Natural killer cell (primary cell): ENCODE measurements around the gene C10orf71. TPM values are rescaled to one million over a fixed set of nuclear protein-coding genes. Genes with fewer than 3 reads are reported as not detected.

Experiments used
- ATAC-seq, 3 donors: fragments of 150-1000 bp in 2 of 3; fragments of 200-7000 bp in 1 of 3; cut with Tn5 transposase; 1 replicate in 1 of 3; 2 replicates in 2 of 3; pipeline ENCODE4 v1.10.0; 2021; ENCODE audit warnings: mild to moderate bottlenecking in 2 of 3, moderate library complexity in 2 of 3
- DNase-seq, 2 donors: peaks; one replicate each; pipeline versions ENCODE4 v3.0.0 to v3.0.0-alpha.2; 2013 to 2021; ENCODE audit warnings: mixed read lengths in 1 of 2
- H3K27ac ChIP-seq: one replicate; pipeline ENCODE4 v1.5.1; 2013; ENCODE audit warnings: mild to moderate bottlenecking, low read length
- H3K27me3 ChIP-seq: one replicate; pipeline ENCODE4 v1.6.1; 2013; ENCODE audit warnings: low read length; ENCODE audit not compliant: control insufficient read depth, insufficient read depth
- H3K36me3 ChIP-seq: one replicate; pipeline ENCODE4 v1.6.1; 2013; ENCODE audit warnings: low read length; ENCODE audit not compliant: control insufficient read depth, insufficient read depth
- H3K4me1 ChIP-seq: one replicate; pipeline ENCODE4 v1.6.1; 2013; ENCODE audit warnings: low read length; ENCODE audit not compliant: control insufficient read depth, insufficient read depth
- H3K4me3 ChIP-seq: one replicate; pipeline ENCODE4 v1.5.1; 2013; ENCODE audit warnings: low read length
- H3K9me3 ChIP-seq: one replicate; pipeline ENCODE4 v1.6.1; 2013; ENCODE audit warnings: low read length; ENCODE audit not compliant: control insufficient read depth, insufficient read depth
- H3K27ac Mint-ChIP-seq, 2 donors: one replicate each; pipeline ENCODE4 v1.8.0; 2022; ENCODE audit warnings: mild to moderate bottlenecking in 2 of 2, mixed read lengths in 2 of 2, moderate library complexity in 1 of 2
- H3K27me3 Mint-ChIP-seq, 2 donors: one replicate each; pipeline ENCODE4 v1.8.0; 2022; ENCODE audit warnings: low read depth in 2 of 2, mixed read lengths in 2 of 2
- H3K36me3 Mint-ChIP-seq: one replicate; pipeline ENCODE4 v1.8.0; 2022; ENCODE audit warnings: mixed read lengths
- H3K4me1 Mint-ChIP-seq, 2 donors: one replicate each; pipeline ENCODE4 v1.8.0; 2022; ENCODE audit warnings: mixed read lengths in 2 of 2
- H3K4me3 Mint-ChIP-seq: one replicate; pipeline ENCODE4 v1.8.0; 2022; ENCODE audit warnings: mild to moderate bottlenecking, moderate library complexity, mixed read lengths
- H3K9me3 Mint-ChIP-seq, 2 donors: one replicate each; pipeline ENCODE4 v1.8.0; 2022; ENCODE audit warnings: mixed read lengths in 2 of 2
- CTCF ChIP-seq: fragments of 200-600 bp; IDR thresholded peaks from one replicate; pipeline ENCODE4 v1.8.0; 2022; ENCODE audit warnings: antibody characterized with exemption
- WGBS: methylation state at CpG from one replicate; pipeline ENCODE4 v1.1.7; 2013; ENCODE audit warnings: missing lambda C conversion rate; ENCODE audit not compliant: insufficient coverage; 5-methylcytosine and 5-hydroxymethylcytosine counted together
- intact Hi-C: fragments of 100-400 bp; cut with micrococcal nuclease; formaldehyde crosslinking; loops from one replicate; pipeline ENCODE4 v1.14.2; 2022
- total RNA-seq, 4 donors: library from RNA; stranded (reverse); fragments of 120-200 nt in 1 of 4; gene quantifications; one replicate each; pipeline versions ENCODE4 v1.2.3 to v1.2.4, GENCODE V29; 2013 to 2022

The C10orf71 gene
- total RNA-seq, 3 donors from 2014 or later (not counting 1 experiment from before 2014, with no cell fraction given) = not detected

- Histone ChIP-seq H3K27ac (no peak overlapping the region), H3K9me3 (no peaks in the 10 kb centered on the region), H3K27me3 (no peaks in the 10 kb centered on the region), H3K4me3 (no peak overlapping the region), H3K36me3 (no peaks in the 10 kb centered on the region), H3K4me1 (no peaks in the 10 kb centered on the region)
- Mint-ChIP-seq H3K4me3 (no peak overlapping the region), H3K36me3 (no peaks in the 10 kb centered on the region), H3K9me3 (no peaks in the 10 kb centered on the region), H3K27me3 (peaks cover 0 to 4% of the 10 kb centered on the region in 2 donors), H3K4me1 (no peaks in the 10 kb centered on the region), H3K27ac (no peak overlapping the region)
- no peak for TF ChIP-seq CTCF
- 95% methylated on average over 3 of the region's 5 CpGs for WGBS
- no peak for DNase-seq
- no peak for ATAC-seq
- intact Hi-C loops = no loop called here
Observed at GRCh38 chr10:49373361-49373760, 74.4 kb downstream of the C10orf71 start.

GRCh38 chr10:49374740-49375139 lies 75.8 kb downstream of the C10orf71 start:
- no peak overlapping the region for H3K4me3 ChIP-seq
- Mint-ChIP-seq H3K27ac (no peak overlapping the region), H3K4me1 (no peaks in the 10 kb centered on the region), H3K27me3 (peaks cover 0 to 4% of the 10 kb centered on the region in 2 donors), H3K36me3 (no peaks in the 10 kb centered on the region), H3K9me3 (no peaks in the 10 kb centered on the region), H3K4me3 (no peak overlapping the region)
- no peak overlapping the region for H3K27ac ChIP-seq
- no peaks in the 10 kb centered on the region for H3K36me3 ChIP-seq
- no peak for TF ChIP-seq CTCF
- WGBS = 92% methylated on average over 3 of the region's 5 CpGs
- intact Hi-C loops = no loop called here
- no peaks in the 10 kb centered on the region for H3K9me3 ChIP-seq
- ATAC-seq (no peak), DNase-seq (no peak)
- no peaks in the 10 kb centered on the region for H3K4me1 ChIP-seq
- H3K27me3 ChIP-seq = no peaks in the 10 kb centered on the region

GRCh38 chr10:49375611-49376010 lies 76.6 kb downstream of the C10orf71 start:
- Histone ChIP-seq H3K4me3 (no peak overlapping the region), H3K4me1 (no peaks in the 10 kb centered on the region), H3K36me3 (no peaks in the 10 kb centered on the region), H3K27me3 (no peaks in the 10 kb centered on the region), H3K27ac (no peak overlapping the region), H3K9me3 (no peaks in the 10 kb centered on the region)
- Mint-ChIP-seq H3K27me3 (peaks cover 0 to 4% of the 10 kb centered on the region in 2 donors), H3K36me3 (no peaks in the 10 kb centered on the region), H3K27ac (no peak overlapping the region), H3K4me1 (no peaks in the 10 kb centered on the region), H3K9me3 (no peaks in the 10 kb centered on the region), H3K4me3 (no peak overlapping the region)
- TF ChIP-seq CTCF = no peak
- intact Hi-C loops = no loop called here
- 85% methylated on average over 3 of the region's 3 CpGs for WGBS
- ATAC-seq (no peak), DNase-seq (no peak)

Other genes starting within 250 kb of the C10orf71 start
- under 1 TPM; 0.38 to 0.57 (median 0.45) TPM for gene VSTM4, start 183.6 kb upstream of the C10orf71 start, total RNA-seq
- gene FAM170B, start 165.1 kb upstream of the C10orf71 start, total RNA-seq = not detected
- gene TMEM273, start 110.8 kb upstream of the C10orf71 start, total RNA-seq = 10 to 100 TPM; 11.6 to 46.3 (median 29.4) TPM
- gene DRGX, start 96.9 kb downstream of the C10orf71 start, total RNA-seq = not detected
- gene ERCC6, start 240.0 kb downstream of the C10orf71 start, total RNA-seq = 10 to 100 TPM; 36.4 to 54.6 (median 52.6) TPM